HepG2 (cell line): ENCODE results near the gene CAPS. TPM values are rescaled to one million over a fixed set of nuclear protein-coding genes. Genes with fewer than 3 reads are reported as not detected.
A peak's percentile ranks its signal among the peaks of the same experiment; 100 is the strongest.

Experiments used
- BRCA1 ChIP-seq: sonication (generic); formaldehyde crosslinking; IDR thresholded peaks from 2 replicates; pipeline ENCODE4 v1.4.0; 2020; ENCODE audit warnings: missing genetic modification reagents
- ETV6 ChIP-seq: sonication (generic); formaldehyde crosslinking; conservative IDR thresholded peaks from 2 replicates; pipeline ENCODE4 v1.4.0; 2020; ENCODE audit warnings: missing genetic modification reagents
- FOXP1 ChIP-seq, 2 experiments: fragments of 450-650 bp in 1 of 2; IDR thresholded peaks; 2 replicates each; pipeline ENCODE4 v1.6.1; 2017 to 2018; ENCODE audit warnings: antibody characterized with exemption in 1 of 2
- HBP1 ChIP-seq: IDR thresholded peaks from 2 replicates; pipeline ENCODE4 v1.6.1; 2016; ENCODE audit warnings: low read depth, control low read depth
- HOXD1 ChIP-seq: sonication (generic); formaldehyde crosslinking; IDR thresholded peaks from 2 replicates; pipeline ENCODE4 v1.5.0; 2020; ENCODE audit warnings: missing genetic modification reagents
- IRF9 ChIP-seq: sonication (generic); formaldehyde crosslinking; IDR thresholded peaks from 2 replicates; pipeline ENCODE4 v1.8.0; 2022; ENCODE audit warnings: missing genetic modification reagents, mild to moderate bottlenecking, borderline replicate concordance
- MIXL1 ChIP-seq: IDR thresholded peaks from 2 replicates; pipeline ENCODE4 v1.6.1; 2016
- RFX1 ChIP-seq: fragments of 450-650 bp; IDR thresholded peaks from 2 replicates; pipeline ENCODE4 v1.6.1; 2017
- SALL1 ChIP-seq: sonication (generic); formaldehyde crosslinking; IDR thresholded peaks from 2 replicates; pipeline ENCODE4 v1.8.0; 2022; ENCODE audit warnings: mild to moderate bottlenecking, missing genetic modification reagents
- SALL2 ChIP-seq: sonication (generic); formaldehyde crosslinking; IDR thresholded peaks from 2 replicates; pipeline ENCODE4 v1.8.1; 2023; ENCODE audit warnings: mild to moderate bottlenecking, missing genetic modification reagents, inconsistent platforms
- SATB2 ChIP-seq: sonication (generic); formaldehyde crosslinking; IDR thresholded peaks from 2 replicates; pipeline ENCODE4 v1.5.0; 2020; ENCODE audit warnings: missing genetic modification reagents
- SETDB1 ChIP-seq: sonication (generic); formaldehyde crosslinking; IDR thresholded peaks from 2 replicates; pipeline ENCODE4 v1.5.1; 2020; ENCODE audit warnings: missing genetic modification reagents, mild to moderate bottlenecking, borderline replicate concordance
- SIN3B ChIP-seq: fragments of 150-350 bp; IDR thresholded peaks from 2 replicates; pipeline ENCODE4 v1.6.1; 2014; ENCODE audit warnings: low read length
- SIX1 ChIP-seq: sonication (generic); formaldehyde crosslinking; IDR thresholded peaks from 2 replicates; pipeline ENCODE4 v1.4.0; 2020; ENCODE audit warnings: missing genetic modification reagents, borderline replicate concordance
- SSRP1 ChIP-seq: IDR thresholded peaks from 2 replicates; pipeline ENCODE4 v1.6.1; 2016; ENCODE audit warnings: control low read depth
- ZGPAT ChIP-seq: IDR thresholded peaks from 2 replicates; pipeline ENCODE4 v1.6.1; 2016; ENCODE audit warnings: mild to moderate bottlenecking
- ZNF10 ChIP-seq: sonication (generic); formaldehyde crosslinking; IDR thresholded peaks from 2 replicates; pipeline ENCODE4 v1.4.0; 2020; ENCODE audit warnings: mild to moderate bottlenecking, low read depth, missing genetic modification reagents, borderline replicate concordance
- ZNF251 ChIP-seq: sonication (generic); formaldehyde crosslinking; IDR thresholded peaks from 2 replicates; pipeline ENCODE4 v1.9.0; 2021; ENCODE audit warnings: mild to moderate bottlenecking, missing genetic modification reagents
- ZNF329 ChIP-seq: sonication (generic); formaldehyde crosslinking; IDR thresholded peaks from 2 replicates; pipeline ENCODE4 v1.9.0; 2021; ENCODE audit warnings: low read depth, mild to moderate bottlenecking, missing genetic modification reagents
- ZNF44 ChIP-seq: sonication (generic); formaldehyde crosslinking; IDR thresholded peaks from 2 replicates; pipeline ENCODE4 v1.5.1; 2020; ENCODE audit warnings: mild to moderate bottlenecking, missing genetic modification reagents
- ZNF589 ChIP-seq: sonication (generic); formaldehyde crosslinking; conservative IDR thresholded peaks from 2 replicates; pipeline ENCODE4 v1.8.0; 2022; ENCODE audit warnings: mild to moderate bottlenecking, moderate library complexity, missing genetic modification reagents
- ZNF691 ChIP-seq: sonication (generic); formaldehyde crosslinking; IDR thresholded peaks from 2 replicates; pipeline ENCODE4 v1.4.0; 2020; ENCODE audit warnings: missing genetic modification reagents, low read depth, mild to moderate bottlenecking, borderline replicate concordance
- ZNF720 ChIP-seq: sonication (generic); formaldehyde crosslinking; IDR thresholded peaks from 2 replicates; pipeline ENCODE4 v1.4.0; 2020; ENCODE audit warnings: missing genetic modification reagents
- polyA plus RNA-seq, 8 experiments: library from polyadenylated mRNA; depleted of rRNA in 3 of 8; stranded (reverse) in 7 of 8; unstranded in 1 of 8; fragments of >200 nt; fragmentation: Illumina TruSeq in 4 of 8; extraction: Trizol in 4 of 8; gene quantifications; 2 replicates each; pipeline versions ENCODE4 v1.2.1 to v1.2.3, GENCODE V29; 2011 to 2016; ENCODE audit warnings: low read depth in 4 of 8, missing spikeins in 1 of 8, mixed read lengths in 1 of 8; ENCODE audit not compliant: insufficient read depth in 1 of 8
- total RNA-seq, 5 experiments: library from RNA; depleted of rRNA; stranded (reverse); fragments of >200 nt; fragmentation: Illumina TruSeq; extraction: Trizol; gene quantifications; 2 replicates each; pipeline ENCODE4 v1.2.3, GENCODE V29; 2016; ENCODE audit warnings: low read depth in 1 of 5
- TF ChIP-seq, protein P1 (sequence below): sonication (generic); formaldehyde crosslinking; IDR thresholded peaks from 2 replicates; pipeline ENCODE4 v1.9.0; 2021; ENCODE audit warnings: missing genetic modification reagents, borderline replicate concordance

Gene CAPS
- total and polyA plus RNA-seq, 2 of the 13 experiments (the other 11 are each of a cell fraction or from before 2014, with no cell fraction given), result 3.1 TPM

DNA sequence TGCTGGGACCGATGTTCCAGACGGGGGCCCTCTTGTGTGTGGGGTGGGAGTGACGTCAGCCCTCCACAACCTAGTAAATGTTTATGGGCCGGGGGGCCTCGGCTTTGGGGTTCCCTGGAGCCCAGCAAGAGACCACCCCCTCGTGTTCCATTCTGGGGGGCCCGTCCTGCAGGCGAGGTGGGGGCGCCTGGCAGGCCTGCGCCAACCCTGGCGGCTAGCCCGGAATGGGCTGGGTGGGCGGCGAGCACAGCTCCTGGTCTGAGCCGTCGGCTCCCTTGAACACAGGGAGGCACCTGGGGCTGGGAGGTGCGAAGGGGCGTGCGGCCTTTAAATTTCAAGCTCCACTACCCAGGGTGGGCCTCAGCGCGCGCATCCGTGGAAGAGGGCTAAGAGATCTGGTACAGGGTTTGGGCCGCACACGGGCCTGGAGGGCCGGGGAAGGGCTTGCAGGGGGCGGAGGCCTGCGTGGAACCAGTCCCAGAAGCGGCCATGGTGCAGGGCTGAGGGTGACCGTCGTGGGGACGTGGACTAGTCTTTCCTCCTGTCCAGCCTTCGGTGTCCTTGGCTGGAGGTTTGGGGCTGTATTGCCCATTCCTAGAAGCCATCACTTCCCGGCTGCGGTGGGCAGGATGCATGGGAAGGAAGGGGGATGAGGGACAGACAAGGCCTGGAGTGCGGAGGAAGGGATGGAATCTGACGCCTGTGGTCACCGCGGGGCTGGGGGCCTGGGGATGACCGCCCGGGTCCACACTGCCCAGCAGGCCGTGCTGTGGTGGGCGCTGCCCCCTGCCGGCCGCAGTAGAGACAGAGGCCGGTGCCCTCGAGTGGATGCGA, 21.9 kb upstream of the CAPS start (continued):
- TF ChIP-seq ZNF720 (CRISPR knock-in tag) (no peak), SALL1 (CRISPR knock-in tag) (peak; percentile 73; the same call in 1 of the 2 replicates), SIN3B (no peak), ZNF329 (CRISPR knock-in tag) (peak; percentile 62; the same call in 1 of the 2 replicates), ZNF10 (CRISPR knock-in tag) (no peak), IRF9 (CRISPR knock-in tag) (no peak), SIX1 (CRISPR knock-in tag) (no peak), ZGPAT (peak; percentile 40; the same call in 1 of the 2 replicates), FOXP1 (IDR thresholded peaks at IDR 0.05) (no peak), FOXP1 (CRISPR knock-in tag; IDR thresholded peaks at IDR 0.05) (no peak), ZNF251 (CRISPR knock-in tag) (no peak), ZNF44 (CRISPR knock-in tag) (no peak), SSRP1 (CRISPR knock-in tag) (peak; percentile 98), SATB2 (no peak), RFX1 (no peak), HOXD1 (CRISPR knock-in tag) (no peak), ZNF589 (CRISPR knock-in tag) (0 out of 2 replicates have a peak, but pooled peaks have one; percentile 6), HBP1 (CRISPR knock-in tag) (0 out of 2 replicates have a peak, but pooled peaks have one; percentile 30), MIXL1 (CRISPR knock-in tag) (0 out of 2 replicates have a peak, but pooled peaks have one; percentile 39), BRCA1 (0 out of 2 replicates have a peak, but pooled peaks have one; percentile 23), SALL2 (0 out of 2 replicates have a peak, but pooled peaks have one; percentile 17), ETV6 (CRISPR knock-in tag) (no peak), SETDB1 (CRISPR knock-in tag) (0 out of 2 replicates have a peak, but pooled peaks have one; percentile 15), ZNF691 (CRISPR knock-in tag) (no peak)
- TF ChIP-seq, protein P1, sequence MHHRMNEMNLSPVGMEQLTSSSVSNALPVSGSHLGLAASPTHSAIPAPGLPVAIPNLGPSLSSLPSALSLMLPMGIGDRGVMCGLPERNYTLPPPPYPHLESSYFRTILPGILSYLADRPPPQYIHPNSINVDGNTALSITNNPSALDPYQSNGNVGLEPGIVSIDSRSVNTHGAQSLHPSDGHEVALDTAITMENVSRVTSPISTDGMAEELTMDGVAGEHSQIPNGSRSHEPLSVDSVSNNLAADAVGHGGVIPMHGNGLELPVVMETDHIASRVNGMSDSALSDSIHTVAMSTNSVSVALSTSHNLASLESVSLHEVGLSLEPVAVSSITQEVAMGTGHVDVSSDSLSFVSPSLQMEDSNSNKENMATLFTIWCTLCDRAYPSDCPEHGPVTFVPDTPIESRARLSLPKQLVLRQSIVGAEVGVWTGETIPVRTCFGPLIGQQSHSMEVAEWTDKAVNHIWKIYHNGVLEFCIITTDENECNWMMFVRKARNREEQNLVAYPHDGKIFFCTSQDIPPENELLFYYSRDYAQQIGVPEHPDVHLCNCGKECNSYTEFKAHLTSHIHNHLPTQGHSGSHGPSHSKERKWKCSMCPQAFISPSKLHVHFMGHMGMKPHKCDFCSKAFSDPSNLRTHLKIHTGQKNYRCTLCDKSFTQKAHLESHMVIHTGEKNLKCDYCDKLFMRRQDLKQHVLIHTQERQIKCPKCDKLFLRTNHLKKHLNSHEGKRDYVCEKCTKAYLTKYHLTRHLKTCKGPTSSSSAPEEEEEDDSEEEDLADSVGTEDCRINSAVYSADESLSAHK, result no peak
